NCI-H748 (cell line): ENCODE results near the gene EPB41L4B.
"Not testable (repeated sequence)": the region's sequence is repeated elsewhere in the genome, so short reads cannot be mapped to it uniquely, and the experiment has no call there.

Experiments
- DNase-seq: peaks from one replicate; lab custom pipeline; 2025; ENCODE audit not compliant: unreplicated experiment; lab: John Stamatoyannopoulos, UW

The EPB41L4B gene

GRCh38 chr9:109129470-109130197 is 191.2 kb downstream of the EPB41L4B start:
- no peak for DNase-seq

- not testable (repeated sequence) for DNase-seq
Measured at GRCh38 chr9:109126671-109127070, 194.2 kb downstream of the EPB41L4B start.

- DNase-seq = no peak
Measured at GRCh38 chr9:109124121-109124520, 196.7 kb downstream of the EPB41L4B start.

- no peak for DNase-seq
Measured at GRCh38 chr9:109122726-109123621, 197.9 kb downstream of the EPB41L4B start.
